Hepatocyte (in vitro differentiated cells): ENCODE results near the gene APBB2.

ENCODE experiments used
- CTCF ChIP-seq: fragments of 200-600 bp; sonication (generic); IDR thresholded peaks from 2 replicates; pipeline ENCODE4 v1.5.1; 2016; ENCODE audit warnings: antibody characterized with exemption, mild to moderate bottlenecking; ENCODE audit not compliant: poor library complexity
- EZH2 ChIP-seq: fragments of 200-600 bp; sonication (generic); IDR thresholded peaks from 2 replicates; pipeline ENCODE4 v1.6.1; 2016; ENCODE audit warnings: antibody characterized with exemption, mild to moderate bottlenecking, borderline replicate concordance
- EZH2phosphoT487 ChIP-seq: fragments of 200-600 bp; sonication (generic); IDR thresholded peaks from one replicate; pipeline ENCODE4 v1.6.1; 2018; ENCODE audit warnings: antibody characterized with exemption, mild to moderate bottlenecking, low read depth, moderate library complexity; ENCODE audit not compliant: unreplicated experiment, severe bottlenecking

DNA sequence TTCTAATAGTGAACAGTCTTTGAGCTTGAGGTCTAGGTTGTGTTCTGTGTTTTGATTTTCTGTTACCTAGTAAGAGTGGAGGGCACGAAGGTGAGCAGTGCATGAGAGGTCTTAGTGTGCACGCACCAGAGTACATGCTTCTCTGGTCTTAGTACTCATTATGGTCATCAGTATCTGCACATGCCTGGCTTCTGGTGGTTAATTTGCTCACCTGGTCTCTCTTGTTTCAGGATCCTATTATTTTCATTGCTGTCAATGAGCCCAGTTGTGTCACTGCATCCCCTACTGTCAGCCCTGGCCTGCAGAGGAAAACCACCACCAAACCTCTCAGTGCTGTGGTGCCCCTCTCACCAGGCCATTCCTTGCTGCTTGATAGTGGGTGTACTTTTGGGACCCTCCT is 409.7 kb downstream of the APBB2 start:
- TF ChIP-seq CTCF (no peak), EZH2phosphoT487 (no peak), EZH2 (no peak)
